ENCODE measurements around the gene FTO.
A peak's percentile ranks its signal among the peaks of the same experiment; 100 is the strongest.

FTO gene

GRCh38 chr16:53998966-53999522 lies 295.1 kb downstream of the FTO start:
- no peak for TF ChIP-seq CTCF (IDR thresholded peaks at IDR 0.05; ENCODE audit: control insufficient read depth, insufficient read depth, low read depth, low read length, missing control alignments)
- DNase-seq (ENCODE audit: low read depth) = no peak
- no peak overlapping the region for H3K4me3 ChIP-seq (ENCODE audit: control insufficient read depth, low read depth, low read length)

DNA sequence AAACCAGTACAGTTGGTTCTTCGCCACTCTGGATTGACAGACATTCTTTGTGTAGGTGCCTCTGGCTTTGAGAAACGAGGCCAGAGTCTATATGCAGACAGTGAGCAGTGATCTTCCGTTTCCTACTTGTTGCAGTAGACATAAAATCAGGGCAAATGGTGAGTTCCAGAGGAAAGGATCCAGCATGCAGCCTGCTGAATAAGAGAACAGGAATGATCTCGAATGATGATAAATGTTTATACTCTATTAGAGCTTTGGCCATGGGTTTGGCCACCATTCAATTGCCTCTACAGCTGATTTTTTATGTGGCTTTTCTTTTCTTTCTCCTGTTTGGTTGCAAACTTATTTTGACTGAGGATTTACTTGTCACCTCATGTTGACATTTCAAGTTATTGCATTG lies 295.9 kb downstream of the FTO start:
- no peak for TF ChIP-seq CTCF (IDR thresholded peaks at IDR 0.05; ENCODE audit: control insufficient read depth, insufficient read depth, low read depth, low read length, missing control alignments)
- DNase-seq (ENCODE audit: low read depth) = peak; percentile 14
- no peak overlapping the region for H3K4me3 ChIP-seq (ENCODE audit: control insufficient read depth, low read depth, low read length)

DNA sequence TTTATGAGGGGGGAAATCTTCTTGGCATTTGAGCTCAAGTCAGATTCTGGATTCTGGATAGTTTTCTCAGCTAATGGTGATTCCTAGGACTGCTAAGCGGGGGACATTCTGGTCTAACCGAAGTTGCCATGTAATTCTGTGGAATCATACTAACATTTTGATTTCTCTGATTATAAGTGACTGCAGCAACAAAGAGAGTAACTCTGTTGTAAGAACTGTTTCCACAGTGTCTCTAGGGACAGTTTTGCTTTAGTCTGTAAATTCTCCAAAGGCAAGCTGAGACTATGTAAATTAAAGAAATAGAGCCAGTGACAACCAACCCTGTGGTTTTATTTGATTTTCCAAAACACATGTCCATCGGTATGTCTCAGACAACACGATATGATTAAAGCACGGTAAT lies 296.4 kb downstream of the FTO start:
- TF ChIP-seq CTCF (IDR thresholded peaks at IDR 0.05; ENCODE audit: control insufficient read depth, insufficient read depth, low read depth, low read length, missing control alignments) = no peak
- H3K4me3 ChIP-seq (ENCODE audit: control insufficient read depth, low read depth, low read length) = no peak overlapping the region
- no peak for DNase-seq (ENCODE audit: low read depth)

DNA sequence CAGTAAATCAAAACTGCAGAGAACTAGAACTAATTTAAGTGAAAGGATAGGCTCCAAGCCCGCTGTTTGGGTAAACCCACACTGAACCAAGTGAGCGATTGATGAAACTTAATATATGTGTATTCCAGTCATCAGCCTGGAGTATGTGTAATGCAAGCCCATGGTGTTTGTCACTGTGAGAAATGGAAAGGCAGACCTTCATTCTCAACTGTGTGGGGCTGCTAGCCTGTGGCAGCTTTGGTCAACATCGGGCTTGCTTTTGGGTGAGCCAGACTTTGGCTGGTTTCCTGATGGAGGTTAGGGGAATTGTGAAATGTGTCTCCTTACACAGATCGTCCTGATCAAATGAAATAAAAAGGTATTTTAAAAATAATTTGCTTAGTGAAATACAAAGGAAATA lies 302.7 kb downstream of the FTO start:
- TF ChIP-seq CTCF (IDR thresholded peaks at IDR 0.05; ENCODE audit: control insufficient read depth, insufficient read depth, low read depth, low read length, missing control alignments) = no peak
- DNase-seq (ENCODE audit: low read depth) = no peak
- no peak overlapping the region for H3K4me3 ChIP-seq (ENCODE audit: control insufficient read depth, low read depth, low read length)

- TF ChIP-seq CTCF (IDR thresholded peaks at IDR 0.05; ENCODE audit: control insufficient read depth, insufficient read depth, low read depth, low read length, missing control alignments) = no peak
- H3K4me3 ChIP-seq (ENCODE audit: control insufficient read depth, low read depth, low read length) = no peak overlapping the region
- no peak for DNase-seq (ENCODE audit: low read depth)
Measured at GRCh38 chr16:54007504-54007903, 303.5 kb downstream of the FTO start.

DNA sequence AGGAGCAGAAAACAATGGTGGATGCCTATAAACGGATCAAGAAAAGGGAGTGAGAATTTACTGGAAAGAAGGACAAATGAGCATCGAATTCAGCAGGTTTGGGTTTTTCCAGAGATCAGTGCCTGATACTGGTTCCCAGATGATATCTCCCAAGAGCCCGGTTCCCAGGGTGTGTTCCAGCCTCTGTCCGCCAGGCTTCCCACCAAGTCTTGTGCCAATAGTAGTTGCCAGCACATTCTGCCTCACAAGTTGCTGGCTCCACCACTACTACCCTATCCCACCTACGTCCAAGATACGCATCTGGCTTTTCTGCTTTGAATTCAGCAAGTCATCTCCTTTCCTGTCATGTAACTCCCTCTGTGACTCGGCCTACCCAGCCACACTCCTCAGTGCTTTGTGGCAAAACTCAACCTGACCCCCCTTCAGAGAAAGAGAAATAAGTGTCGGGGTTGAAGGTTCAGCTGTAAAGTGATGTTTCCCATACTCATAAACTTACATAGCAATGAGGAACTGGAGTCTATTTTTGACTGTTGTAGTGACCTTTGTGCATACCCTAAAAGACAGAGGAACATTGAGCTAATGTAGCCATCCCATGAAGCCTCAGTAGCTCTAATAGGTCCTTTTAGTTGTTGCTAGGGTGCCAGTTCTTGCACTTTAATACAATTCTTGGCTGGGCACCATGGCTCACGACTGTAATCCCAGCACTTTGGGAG lies 305.7 kb downstream of the FTO start:
- DNase-seq (ENCODE audit: low read depth) = no peak
- no peak for TF ChIP-seq CTCF (IDR thresholded peaks at IDR 0.05; ENCODE audit: control insufficient read depth, insufficient read depth, low read depth, low read length, missing control alignments)
- H3K4me3 ChIP-seq (ENCODE audit: control insufficient read depth, low read depth, low read length) = no peak overlapping the region

All from AG09309 (cell line).